IMR-90 (cell line): ENCODE measurements around the gene SAMD1. TPM values are rescaled to one million over a fixed set of nuclear protein-coding genes. Genes with fewer than 3 reads are reported as not detected.

Experiments used
- ATAC-seq: fragments of 200-7000 bp; cut with Tn5 transposase; 2 replicates; pipeline ENCODE4 v1.9.1; 2020; ENCODE audit warnings: low read depth, mild to moderate bottlenecking, moderate library complexity
- BruUV-seq: library from RNA; stranded (reverse); fragments of 400-500 nt; replicated peaks from 2 replicates; lab custom pipeline; 2021; lab: Mats Ljungman, UMichigan
- CTCF ChIA-PET: fragments of 300-600 bp; formaldehyde crosslinking; extraction: SDS; loops from one replicate; lab custom pipeline; 2021; ENCODE audit warnings: antibody characterized with exemption; lab: Yijun Ruan, JAX
- POLR2A ChIA-PET: fragments of 300-600 bp; sonication (Branson Sonifier 250); formaldehyde crosslinking; loops from one replicate; lab custom pipeline; 2022; ENCODE audit warnings: antibody characterized with exemption; ENCODE audit not compliant: unreplicated experiment; lab: Charles Lee
- DNase-seq: peaks from one replicate; pipeline ENCODE4 v3.0.0; 2013
- H2AFZ ChIP-seq: replicated peaks from 2 replicates; pipeline ENCODE3; 2013; ENCODE audit warnings: low read length, mild to moderate bottlenecking; ENCODE audit not compliant: poor library complexity
- H2AK5ac ChIP-seq: 2 replicates; pipeline ENCODE4 v1.6.1; 2013; ENCODE audit warnings: low read depth, low read length, inconsistent platforms
- H2AK9ac ChIP-seq: replicated peaks from 2 replicates; pipeline ENCODE3; 2013; ENCODE audit warnings: mild to moderate bottlenecking, low read depth, low read length, moderate library complexity; ENCODE audit not compliant: poor library complexity
- H2BK120ac ChIP-seq: 2 replicates; pipeline ENCODE4 v1.6.1; 2013; ENCODE audit warnings: low read depth, low read length, inconsistent platforms
- H2BK15ac ChIP-seq: 3 replicates; pipeline ENCODE4 v1.6.1; 2013; ENCODE audit warnings: low read depth, low read length, inconsistent platforms
- H2BK20ac ChIP-seq: 2 replicates; pipeline ENCODE4 v1.6.1; 2013; ENCODE audit warnings: low read depth, mild to moderate bottlenecking, inconsistent platforms, low read length, moderate library complexity
- H2BK5ac ChIP-seq: 2 replicates; pipeline ENCODE4 v1.6.1; 2013; ENCODE audit warnings: mild to moderate bottlenecking, low read depth, low read length, inconsistent platforms; ENCODE audit not compliant: poor library complexity, severe bottlenecking
- H3K14ac ChIP-seq: replicated peaks from 2 replicates; pipeline ENCODE4 v1.6.1; 2013; ENCODE audit warnings: low read depth, low read length, inconsistent platforms
- H3K18ac ChIP-seq: 2 replicates; pipeline ENCODE4 v1.6.1; 2013; ENCODE audit warnings: low read depth, low read length, control low read depth
- H3K23ac ChIP-seq: 2 replicates; pipeline ENCODE4 v1.6.1; 2013; ENCODE audit warnings: low read depth, low read length, inconsistent platforms
- H3K27ac ChIP-seq: 2 replicates; pipeline ENCODE4 v1.5.1; 2013; ENCODE audit warnings: mild to moderate bottlenecking, control low read depth, low read length; ENCODE audit not compliant: insufficient read depth
- H3K27me3 ChIP-seq: 2 replicates; pipeline ENCODE4 v1.6.1; 2013; ENCODE audit warnings: low read length; ENCODE audit not compliant: control insufficient read depth, insufficient read depth
- H3K36me3 ChIP-seq: 2 replicates; pipeline ENCODE4 v1.6.1; 2013; ENCODE audit warnings: low read length, mixed read lengths; ENCODE audit not compliant: control insufficient read depth, insufficient read depth
- H3K4ac ChIP-seq: 2 replicates; pipeline ENCODE4 v1.6.1; 2013; ENCODE audit warnings: low read depth, low read length, inconsistent platforms
- H3K4me1 ChIP-seq: 2 replicates; pipeline ENCODE4 v1.6.1; 2013; ENCODE audit warnings: low read length, mixed read lengths; ENCODE audit not compliant: control insufficient read depth, insufficient read depth
- H3K4me2 ChIP-seq: 2 replicates; pipeline ENCODE4 v1.6.1; 2013; ENCODE audit warnings: low read depth, mild to moderate bottlenecking, control low read depth, low read length, moderate library complexity
- H3K4me3 ChIP-seq: 2 replicates; pipeline ENCODE4 v1.5.1; 2013; ENCODE audit warnings: low read depth, mild to moderate bottlenecking, control low read depth, low read length, moderate library complexity; ENCODE audit not compliant: insufficient read depth
- H3K56ac ChIP-seq: 2 replicates; pipeline ENCODE4 v1.6.1; 2013; ENCODE audit warnings: low read length, inconsistent platforms; ENCODE audit not compliant: insufficient read depth; ENCODE audit errors: extremely low read depth
- H3K79me1 ChIP-seq, 2 experiments: 2 replicates each; pipeline ENCODE4 v1.6.1; 2013; ENCODE audit warnings: low read length in 2 of 2, inconsistent platforms in 1 of 2, low read depth in 1 of 2
- H3K9ac ChIP-seq: 2 replicates; pipeline ENCODE4 v1.6.1; 2013; ENCODE audit warnings: low read depth, low read length, control low read depth
- H3K9me1 ChIP-seq: 2 replicates; pipeline ENCODE4 v1.6.1; 2013; ENCODE audit warnings: low read length, inconsistent platforms; ENCODE audit not compliant: insufficient read depth
- H3K9me3 ChIP-seq: 2 replicates; pipeline ENCODE4 v1.6.1; 2013; ENCODE audit warnings: low read length; ENCODE audit not compliant: control insufficient read depth, insufficient read depth
- H4K20me1 ChIP-seq: 2 replicates; pipeline ENCODE4 v1.6.1; 2013; ENCODE audit warnings: low read length, inconsistent platforms; ENCODE audit not compliant: insufficient read depth
- H4K5ac ChIP-seq: 2 replicates; pipeline ENCODE4 v1.6.1; 2013; ENCODE audit warnings: mild to moderate bottlenecking, low read depth, low read length, control low read depth
- H4K8ac ChIP-seq, 2 experiments: 2 replicates each; pipeline ENCODE4 v1.6.1; 2013; ENCODE audit warnings: low read depth in 2 of 2, low read length in 2 of 2, control low read depth in 1 of 2, inconsistent platforms in 1 of 2
- H4K91ac ChIP-seq: 2 replicates; pipeline ENCODE4 v1.6.1; 2013; ENCODE audit warnings: low read depth, low read length, inconsistent platforms; ENCODE audit not compliant: insufficient read depth
- BHLHE40 ChIP-seq: fragments of 150-350 bp; IDR thresholded peaks from 2 replicates; pipeline ENCODE4 v1.6.1; 2016; ENCODE audit warnings: mild to moderate bottlenecking, low read depth, low read length
- CEBPB ChIP-seq: IDR thresholded peaks from 2 replicates; pipeline ENCODE4 v1.6.1; 2012; ENCODE audit warnings: low read depth, low read length, improper control_type of control experiment
- CHD1 ChIP-seq: IDR thresholded peaks from 2 replicates; pipeline ENCODE4 v1.6.1; 2012; ENCODE audit warnings: low read depth, low read length, improper control_type of control experiment
- FOS ChIP-seq: fragments of 150-350 bp; IDR thresholded peaks from 2 replicates; pipeline ENCODE4 v1.6.1; 2016; ENCODE audit warnings: low read depth, low read length
- MAZ ChIP-seq: IDR thresholded peaks from 2 replicates; pipeline ENCODE4 v1.6.1; 2012; ENCODE audit warnings: low read depth, mild to moderate bottlenecking, low read length, improper control_type of control experiment, moderate library complexity, borderline replicate concordance
- MXI1 ChIP-seq: IDR thresholded peaks from 2 replicates; pipeline ENCODE4 v1.6.1; 2012; ENCODE audit warnings: low read depth, mild to moderate bottlenecking, low read length, moderate library complexity, borderline replicate concordance
- POLR2A ChIP-seq: IDR thresholded peaks from 2 replicates; pipeline ENCODE4 v1.6.1; 2012; ENCODE audit warnings: mild to moderate bottlenecking, low read depth, low read length
- RAD21 ChIP-seq: IDR thresholded peaks from 2 replicates; pipeline ENCODE4 v1.6.1; 2012; ENCODE audit warnings: low read length, improper control_type of control experiment
- RCOR1 ChIP-seq: IDR thresholded peaks from 2 replicates; pipeline ENCODE4 v1.6.1; 2012; ENCODE audit warnings: mild to moderate bottlenecking, low read length, improper control_type of control experiment; ENCODE audit not compliant: insufficient replicate concordance
- RFX5 ChIP-seq: IDR thresholded peaks from 2 replicates; pipeline ENCODE4 v1.8.0; 2012; ENCODE audit warnings: low read depth, mild to moderate bottlenecking, low read length, moderate library complexity
- SMC3 ChIP-seq: fragments of 150-350 bp; IDR thresholded peaks from 2 replicates; pipeline ENCODE4 v1.6.1; 2016; ENCODE audit warnings: low read depth, mild to moderate bottlenecking, antibody characterized with exemption, low read length, moderate library complexity
- WGBS, 2 experiments: methylation state at CpG; one replicate each; pipeline versions ENCODE4 v1.1.5 to v1.1.7; 2013; ENCODE audit warnings: missing lambda C conversion rate in 2 of 2; ENCODE audit not compliant: insufficient read length in 1 of 2; ENCODE audit errors: extremely low coverage in 2 of 2; 5-methylcytosine and 5-hydroxymethylcytosine counted together
- dilution Hi-C: fragments of 300-500 bp; cut with HindIII; formaldehyde crosslinking; loops from one replicate; pipeline ENCODE4 v1.14.3; 2018; ENCODE audit warnings: low sequenced_read_pairs; ENCODE audit not compliant: unreplicated experiment
- in situ Hi-C: fragments of 300-500 bp; cut with MboI; formaldehyde crosslinking; loops from 3 replicates; pipeline ENCODE4 v1.14.3; 2019; ENCODE audit warnings: low sequenced_read_pairs, inconsistent platforms, mixed read lengths
- intact Hi-C: fragments of 100-400 bp; cut with micrococcal nuclease; formaldehyde crosslinking; loops from 2 replicates; pipeline ENCODE4 v1.10.0; 2022
- polyA plus RNA-seq, 3 experiments: library from polyadenylated mRNA; depleted of rRNA; stranded (reverse); fragments of >200 nt; gene quantifications; 2 replicates each; pipeline ENCODE4 v1.2.3, GENCODE V29; 2012; ENCODE audit warnings: low replicate concordance in 1 of 3
- total RNA-seq: library from RNA; depleted of rRNA; stranded (reverse); fragments of >200 nt; gene quantifications from 2 replicates; pipeline ENCODE4 v1.2.3, GENCODE V29; 2012
- TF ChIP-seq, protein P1 (sequence below): fragments of 150-350 bp; IDR thresholded peaks from 2 replicates; pipeline ENCODE4 v1.6.1; 2016; ENCODE audit warnings: low read depth, mild to moderate bottlenecking, low read length, moderate library complexity, borderline replicate concordance
- TF ChIP-seq, protein P2 (sequence below): fragments of 150-350 bp; IDR thresholded peaks from 2 replicates; pipeline ENCODE4 v1.6.1; 2017; ENCODE audit warnings: mild to moderate bottlenecking, antibody characterized with exemption, low read length, low read depth

Gene SAMD1
- total and polyA plus RNA-seq, 2 of the 4 experiments (the other 2 are of a cell fraction), result 6.5 to 14.1 TPM

DNA sequence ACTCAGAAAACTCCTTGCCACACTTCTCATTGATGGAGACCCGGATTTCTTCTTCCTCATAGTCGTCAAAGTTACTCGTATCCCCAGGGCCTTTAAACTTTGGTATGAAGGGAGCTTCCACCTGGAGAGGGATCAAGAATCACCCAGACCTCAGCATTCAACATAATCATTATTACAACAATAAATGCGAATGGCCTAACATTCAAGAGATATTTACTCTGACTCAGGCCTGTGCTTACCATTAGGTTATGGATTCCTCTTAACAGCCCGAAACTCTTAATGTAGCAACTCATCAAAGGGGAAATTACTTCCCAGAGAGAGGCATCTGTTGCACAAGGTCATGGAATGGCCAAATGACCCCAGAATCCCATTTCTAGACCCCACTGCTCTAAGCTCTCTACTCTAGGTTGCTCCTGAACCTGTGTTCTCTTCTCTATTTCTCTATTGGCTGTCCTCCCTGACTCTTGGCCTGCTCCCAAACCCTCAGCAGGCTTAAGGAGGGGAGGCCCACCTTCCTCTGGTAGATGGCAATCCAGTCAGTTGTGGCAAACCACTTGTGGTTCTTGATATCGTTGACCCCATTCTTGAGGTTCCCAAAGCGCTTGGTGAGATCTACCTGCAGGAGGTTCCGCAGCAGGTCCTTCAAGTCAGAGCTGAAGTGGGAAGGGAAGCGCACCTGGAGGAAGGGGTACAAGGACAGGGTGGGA lies 2.7 kb upstream of the SAMD1 start:
- 92% methylated on average over 2 of the region's 9 CpGs; no CpG with 5 or more reads in 1 of the 2 experiments for WGBS, 2 experiments
- dilution Hi-C loops, result no loop called here
- in situ Hi-C loops, result loop anchor here (25.0 kb wide), 1 partner anchor 331 kb away; the partner anchor contains the start of genes C19orf53 and MRI1

More for the DNA sequence above, 2.7 kb upstream of the SAMD1 start:
- Histone ChIP-seq H3K18ac (no peak overlapping the region), H2BK20ac (no peak overlapping the region), H3K56ac (no peak overlapping the region), H3K4ac (no peak overlapping the region), H3K4me1 (no peaks in the 10 kb centered on the region), H3K4me2 (no peak overlapping the region), H4K8ac (no peak overlapping the region), H3K9ac (no peak overlapping the region), H2BK5ac (no peak overlapping the region), H3K27me3 (no peaks in the 10 kb centered on the region), H2BK15ac (no peak overlapping the region), H3K9me3 (peaks cover 8% of the 10 kb centered on the region), H2BK120ac (no peak overlapping the region), H3K36me3 (peaks cover 24% of the 10 kb centered on the region), H3K9me1 (peaks cover 3% of the 10 kb centered on the region; the same call in 1 of the 2 replicates), H4K91ac (no peak overlapping the region), H3K14ac (no peak overlapping the region), H3K79me1 (peaks cover 0 to 6% of the 10 kb centered on the region in 2 experiments; a peak in 2 of 4 replicates), H3K4me3 (no peak overlapping the region), H2AFZ (no peak overlapping the region), H4K5ac (no peak overlapping the region), H3K27ac (no peak overlapping the region), H2AK5ac (no peak overlapping the region), H3K23ac (no peak overlapping the region), H4K20me1 (peaks cover 7% of the 10 kb centered on the region), H2AK9ac (no peak overlapping the region)
- DNase-seq (no peak), ATAC-seq (no peak)
- BruUV-seq, result no TSS peak
- intact Hi-C loops, result no loop called here
- POLR2A ChIA-PET, result no interaction called here
- CTCF ChIA-PET, result no interaction called here
- no peak for TF ChIP-seq CEBPB
- no peak for TF ChIP-seq SMC3
- TF ChIP-seq RCOR1, result no peak
- no peak for TF ChIP-seq MAZ
- TF ChIP-seq POLR2A, result no peak
- TF ChIP-seq, protein P1, sequence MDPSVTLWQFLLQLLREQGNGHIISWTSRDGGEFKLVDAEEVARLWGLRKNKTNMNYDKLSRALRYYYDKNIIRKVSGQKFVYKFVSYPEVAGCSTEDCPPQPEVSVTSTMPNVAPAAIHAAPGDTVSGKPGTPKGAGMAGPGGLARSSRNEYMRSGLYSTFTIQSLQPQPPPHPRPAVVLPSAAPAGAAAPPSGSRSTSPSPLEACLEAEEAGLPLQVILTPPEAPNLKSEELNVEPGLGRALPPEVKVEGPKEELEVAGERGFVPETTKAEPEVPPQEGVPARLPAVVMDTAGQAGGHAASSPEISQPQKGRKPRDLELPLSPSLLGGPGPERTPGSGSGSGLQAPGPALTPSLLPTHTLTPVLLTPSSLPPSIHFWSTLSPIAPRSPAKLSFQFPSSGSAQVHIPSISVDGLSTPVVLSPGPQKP, result no peak
- TF ChIP-seq MXI1, result no peak
- TF ChIP-seq CHD1, result no peak
- TF ChIP-seq RAD21, result no peak
- TF ChIP-seq, protein P2, sequence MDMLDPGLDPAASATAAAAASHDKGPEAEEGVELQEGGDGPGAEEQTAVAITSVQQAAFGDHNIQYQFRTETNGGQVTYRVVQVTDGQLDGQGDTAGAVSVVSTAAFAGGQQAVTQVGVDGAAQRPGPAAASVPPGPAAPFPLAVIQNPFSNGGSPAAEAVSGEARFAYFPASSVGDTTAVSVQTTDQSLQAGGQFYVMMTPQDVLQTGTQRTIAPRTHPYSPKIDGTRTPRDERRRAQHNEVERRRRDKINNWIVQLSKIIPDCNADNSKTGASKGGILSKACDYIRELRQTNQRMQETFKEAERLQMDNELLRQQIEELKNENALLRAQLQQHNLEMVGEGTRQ, result no peak
- TF ChIP-seq FOS, result no peak
- no peak for TF ChIP-seq BHLHE40
- no peak for TF ChIP-seq RFX5
